ENCODE measurements around the gene PRSS22.

PRSS22 gene

GRCh38 chr16:2882650-2883457 is 24.9 kb upstream of the PRSS22 start, which contains the start of gene FLYWCH2:
Gene FLYWCH2, plus strand, starts transcription at chr16:2883215. Its CDS starts 13,235 bp downstream, at chr16:2896450.
- Histone ChIP-seq H3K4me1 (ENCODE audit: insufficient read depth, low read length, poor library complexity, severe bottlenecking) (peaks cover 3% of the 10 kb centered on the region), H3K9ac (ENCODE audit: low read depth, low read length, poor library complexity, severe bottlenecking) (peak within 1 kb of the TSS; percentile 76), H3K27me3 (ENCODE audit: insufficient read depth, low read length, poor library complexity, severe bottlenecking) (no peaks in the 10 kb centered on the region), H3K79me2 (ENCODE audit: insufficient read depth, low read length) (peaks cover 4% of the 10 kb centered on the region; the same call in 1 of the 2 replicates), H3K9me3 (ENCODE audit: insufficient read depth, low read depth, low read length) (no peaks in the 10 kb centered on the region), H3K36me3 (ENCODE audit: insufficient read depth, low read length) (no peaks in the 10 kb centered on the region), H4K20me1 (ENCODE audit: insufficient read depth, low read length, poor library complexity, severe bottlenecking) (no peaks in the 10 kb centered on the region), H3F3A (ENCODE audit: low read depth) (no peaks in the 10 kb centered on the region), H3K4me3 (ENCODE audit: low read length, poor library complexity, severe bottlenecking) (peak within 1 kb of the TSS; percentile 69), H3K4me2 (ENCODE audit: low read depth, low read length, poor library complexity, severe bottlenecking) (peak within 1 kb of the TSS; percentile 79), H3K9me2 (replicated peaks; ENCODE audit: low read depth, low read length) (no peaks in the 10 kb centered on the region), H2AFZ (ENCODE audit: low read length) (peak within 1 kb of the TSS; percentile 77)
- TF ChIP-seq EZH2phosphoT487 (IDR thresholded peaks at IDR 0.05; ENCODE audit: borderline replicate concordance) (no peak), CTCF (conservative IDR thresholded peaks at IDR 0.05; ENCODE audit: low read length) (no peak)

- Histone ChIP-seq H3K79me2 (ENCODE audit: insufficient read depth, low read length) (peaks cover 4% of the 10 kb centered on the region; the same call in 1 of the 2 replicates), H3K9me2 (replicated peaks; ENCODE audit: low read depth, low read length) (no peaks in the 10 kb centered on the region), H3K27me3 (ENCODE audit: insufficient read depth, low read length, poor library complexity, severe bottlenecking) (no peaks in the 10 kb centered on the region), H3K36me3 (ENCODE audit: insufficient read depth, low read length) (no peaks in the 10 kb centered on the region), H3K4me3 (ENCODE audit: low read length, poor library complexity, severe bottlenecking) (peak overlapping the region; percentile 69), H3K9ac (ENCODE audit: low read depth, low read length, poor library complexity, severe bottlenecking) (peak overlapping the region; percentile 50), H3K9me3 (ENCODE audit: insufficient read depth, low read depth, low read length) (no peaks in the 10 kb centered on the region), H3F3A (ENCODE audit: low read depth) (no peaks in the 10 kb centered on the region), H3K4me1 (ENCODE audit: insufficient read depth, low read length, poor library complexity, severe bottlenecking) (peaks cover 3% of the 10 kb centered on the region), H4K20me1 (ENCODE audit: insufficient read depth, low read length, poor library complexity, severe bottlenecking) (no peaks in the 10 kb centered on the region), H2AFZ (ENCODE audit: low read length) (peak overlapping the region; percentile 49; the same call in 1 of the 2 replicates), H3K4me2 (ENCODE audit: low read depth, low read length, poor library complexity, severe bottlenecking) (peak overlapping the region; percentile 79)
- TF ChIP-seq CTCF (conservative IDR thresholded peaks at IDR 0.05; ENCODE audit: low read length) (no peak), EZH2phosphoT487 (IDR thresholded peaks at IDR 0.05; ENCODE audit: borderline replicate concordance) (no peak)
These were observed 24.0 kb upstream of the PRSS22 start for GRCh38 chr16:2881783-2882649.

DNA sequence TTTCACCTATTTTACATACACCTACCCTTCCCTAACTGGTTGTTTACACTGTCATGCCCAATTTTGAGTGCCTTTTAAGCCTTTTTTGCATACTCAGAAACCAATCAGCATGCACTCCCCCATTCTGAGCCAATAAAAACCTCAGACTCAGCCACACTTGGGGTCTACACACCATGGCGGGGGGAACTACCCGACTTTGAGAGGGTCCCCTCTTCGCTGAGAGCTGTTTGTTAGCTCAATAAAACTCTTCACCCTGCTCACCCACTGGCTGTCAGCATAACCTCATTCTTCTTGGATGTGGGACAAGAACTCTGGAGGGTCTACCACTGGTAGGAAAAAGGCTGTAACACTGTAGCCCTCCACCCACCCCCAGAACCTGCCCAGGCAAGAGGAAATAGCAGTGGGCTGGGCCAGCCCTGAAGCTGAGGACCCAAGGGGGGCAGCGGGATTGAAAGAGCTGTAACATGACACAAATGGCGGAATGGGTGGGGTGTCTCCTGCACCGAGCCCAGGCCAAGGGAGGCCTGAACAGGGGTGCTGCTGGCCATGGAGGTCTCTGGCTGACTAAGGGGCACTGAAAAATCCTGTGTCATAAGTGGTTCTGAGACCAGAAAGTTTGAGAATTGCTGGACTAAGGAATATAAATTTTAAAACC is 22.0 kb upstream of the PRSS22 start:
- Histone ChIP-seq H3K79me2 (ENCODE audit: insufficient read depth, low read length) (peaks cover 4% of the 10 kb centered on the region; the same call in 1 of the 2 replicates), H4K20me1 (ENCODE audit: insufficient read depth, low read length, poor library complexity, severe bottlenecking) (no peaks in the 10 kb centered on the region), H3K4me3 (ENCODE audit: low read length, poor library complexity, severe bottlenecking) (no peak overlapping the region), H2AFZ (ENCODE audit: low read length) (no peak overlapping the region), H3K4me1 (ENCODE audit: insufficient read depth, low read length, poor library complexity, severe bottlenecking) (peaks cover 3% of the 10 kb centered on the region), H3K9ac (ENCODE audit: low read depth, low read length, poor library complexity, severe bottlenecking) (no peak overlapping the region), H3K4me2 (ENCODE audit: low read depth, low read length, poor library complexity, severe bottlenecking) (no peak overlapping the region), H3K9me2 (replicated peaks; ENCODE audit: low read depth, low read length) (no peaks in the 10 kb centered on the region), H3K36me3 (ENCODE audit: insufficient read depth, low read length) (no peaks in the 10 kb centered on the region), H3K9me3 (ENCODE audit: insufficient read depth, low read depth, low read length) (no peaks in the 10 kb centered on the region), H3K27me3 (ENCODE audit: insufficient read depth, low read length, poor library complexity, severe bottlenecking) (no peaks in the 10 kb centered on the region), H3F3A (ENCODE audit: low read depth) (no peaks in the 10 kb centered on the region)
- TF ChIP-seq CTCF (conservative IDR thresholded peaks at IDR 0.05; ENCODE audit: low read length): no peak
- TF ChIP-seq EZH2phosphoT487 (IDR thresholded peaks at IDR 0.05; ENCODE audit: borderline replicate concordance): no peak
